H9 (cell line): ENCODE data around the gene PLCD3. TPM values are rescaled to one million over a fixed set of nuclear protein-coding genes. Genes with fewer than 3 reads are reported as not detected.
A peak's percentile ranks its signal among the peaks of the same experiment; 100 is the strongest.

Experiments used
- DNase-seq: peaks from one replicate; pipeline ENCODE4 v3.0.0-alpha.2; 2017
- H2AFZ ChIP-seq: one replicate; pipeline ENCODE4 v1.6.1; 2013; ENCODE audit warnings: mild to moderate bottlenecking, low read length, control low read depth, moderate library complexity
- H2AK5ac ChIP-seq: 2 replicates; pipeline ENCODE4 v1.6.1; 2013; ENCODE audit warnings: low read length, control low read depth, mixed read lengths; ENCODE audit not compliant: insufficient read length
- H2BK120ac ChIP-seq: one replicate; pipeline ENCODE4 v1.6.1; 2013; ENCODE audit warnings: low read depth, mild to moderate bottlenecking, low read length, control low read depth, inconsistent platforms; ENCODE audit not compliant: poor library complexity, severe bottlenecking
- H2BK12ac ChIP-seq: 2 replicates; pipeline ENCODE4 v1.6.1; 2013; ENCODE audit warnings: low read length, control low read depth, mixed read lengths, low read depth; ENCODE audit not compliant: insufficient read length
- H2BK15ac ChIP-seq: 2 replicates; pipeline ENCODE4 v1.6.1; 2013; ENCODE audit warnings: low read depth, low read length, control low read depth
- H2BK20ac ChIP-seq: one replicate; pipeline ENCODE4 v1.6.1; 2013; ENCODE audit warnings: low read depth, mild to moderate bottlenecking, low read length, control low read depth, inconsistent platforms; ENCODE audit not compliant: poor library complexity, severe bottlenecking
- H2BK5ac ChIP-seq: 2 replicates; pipeline ENCODE4 v1.6.1; 2013; ENCODE audit warnings: low read length, control low read depth, mixed read lengths; ENCODE audit not compliant: insufficient read length
- H3K14ac ChIP-seq: 2 replicates; pipeline ENCODE4 v1.6.1; 2013; ENCODE audit warnings: low read length, control low read depth; ENCODE audit not compliant: insufficient read depth
- H3K18ac ChIP-seq: 2 replicates; pipeline ENCODE4 v1.6.1; 2013; ENCODE audit warnings: low read depth, mild to moderate bottlenecking, mixed read lengths, low read length, control low read depth; ENCODE audit not compliant: insufficient read length
- H3K23ac ChIP-seq: 2 replicates; pipeline ENCODE4 v1.6.1; 2013; ENCODE audit warnings: low read length, control low read depth, mixed read lengths, low read depth; ENCODE audit not compliant: insufficient read length
- H3K23me2 ChIP-seq: 2 replicates; pipeline ENCODE4 v1.6.1; 2013; ENCODE audit warnings: low read depth, mild to moderate bottlenecking, mixed read lengths, low read length, control low read depth; ENCODE audit not compliant: insufficient read length, poor library complexity, severe bottlenecking
- H3K27ac ChIP-seq: 2 replicates; pipeline ENCODE4 v1.5.1; 2013; ENCODE audit warnings: low read length, control low read depth, mixed read lengths, low read depth; ENCODE audit not compliant: insufficient read length
- H3K27me3 ChIP-seq: 2 replicates; pipeline ENCODE4 v1.6.1; 2013; ENCODE audit warnings: low read length, control low read depth, inconsistent platforms; ENCODE audit not compliant: insufficient read depth
- H3K4ac ChIP-seq: 2 replicates; pipeline ENCODE4 v1.6.1; 2013; ENCODE audit warnings: low read depth, mild to moderate bottlenecking, control low read depth, inconsistent platforms, low read length, moderate library complexity
- H3K4me1 ChIP-seq: 2 replicates; pipeline ENCODE4 v1.6.1; 2013; ENCODE audit warnings: low read length, control low read depth, inconsistent platforms; ENCODE audit not compliant: insufficient read depth
- H3K4me2 ChIP-seq: 2 replicates; pipeline ENCODE4 v1.6.1; 2013; ENCODE audit warnings: low read length, control low read depth, mixed read lengths; ENCODE audit not compliant: insufficient read length, insufficient read depth
- H3K56ac ChIP-seq: 2 replicates; pipeline ENCODE4 v1.6.1; 2013; ENCODE audit warnings: low read depth, mild to moderate bottlenecking, mixed read lengths, low read length, control low read depth; ENCODE audit not compliant: insufficient read length
- H3K79me1 ChIP-seq: 2 replicates; pipeline ENCODE4 v1.6.1; 2013; ENCODE audit warnings: low read depth, mild to moderate bottlenecking, moderate library complexity, low read length, control low read depth, inconsistent platforms; ENCODE audit not compliant: insufficient read depth, poor library complexity, severe bottlenecking
- H3K79me2 ChIP-seq: 2 replicates; pipeline ENCODE4 v1.6.1; 2013; ENCODE audit warnings: low read length, control low read depth, inconsistent platforms; ENCODE audit not compliant: insufficient read depth
- H3K9ac ChIP-seq: 2 replicates; pipeline ENCODE4 v1.6.1; 2013; ENCODE audit warnings: low read length, control low read depth, mixed read lengths; ENCODE audit not compliant: insufficient read length; ENCODE audit errors: extremely low read depth
- H3K9me3 ChIP-seq: one replicate; pipeline ENCODE4 v1.6.1; 2013; ENCODE audit warnings: low read depth, low read length, inconsistent platforms; ENCODE audit not compliant: control insufficient read depth
- H3T11ph ChIP-seq: one replicate; pipeline ENCODE4 v1.6.1; 2013; ENCODE audit warnings: mild to moderate bottlenecking, low read length, control low read depth, inconsistent platforms
- H4K20me1 ChIP-seq: one replicate; pipeline ENCODE4 v1.6.1; 2013; ENCODE audit not compliant: control insufficient read depth, insufficient read length, insufficient read depth
- H4K5ac ChIP-seq: 2 replicates; pipeline ENCODE4 v1.6.1; 2013; ENCODE audit warnings: low read depth, mild to moderate bottlenecking, mixed read lengths, low read length, control low read depth; ENCODE audit not compliant: insufficient read length
- H4K8ac ChIP-seq: replicated peaks from 2 replicates; pipeline ENCODE4 v1.6.1; 2013; ENCODE audit warnings: low read length, control low read depth, mixed read lengths, low read depth; ENCODE audit not compliant: insufficient read length
- H4K91ac ChIP-seq: 2 replicates; pipeline ENCODE4 v1.6.1; 2013; ENCODE audit warnings: low read depth, mild to moderate bottlenecking, moderate library complexity, mixed read lengths, low read length, control low read depth; ENCODE audit not compliant: insufficient read length
- H3K27ac Mint-ChIP-seq, 3 experiments: 2 replicates in 2 of 3; 3 replicates in 1 of 3; pipeline ENCODE4 v1.8.0; 2020 to 2021; ENCODE audit warnings: mixed read lengths in 3 of 3, mild to moderate bottlenecking in 1 of 3, moderate library complexity in 1 of 3
- H3K27me3 Mint-ChIP-seq: 2 replicates; pipeline ENCODE4 v1.8.0; 2021; ENCODE audit warnings: low read depth, mild to moderate bottlenecking, moderate library complexity, mixed read lengths
- H3K36me3 Mint-ChIP-seq, 3 experiments: 2 replicates in 2 of 3; 3 replicates in 1 of 3; pipeline ENCODE4 v1.8.0; 2020 to 2021; ENCODE audit warnings: low read depth in 3 of 3, mixed read lengths in 3 of 3; ENCODE audit not compliant: insufficient read depth in 1 of 3
- H3K4me1 Mint-ChIP-seq, 2 experiments: 2 replicates each; pipeline ENCODE4 v1.8.0; 2020; ENCODE audit warnings: mixed read lengths in 2 of 2
- H3K4me3 Mint-ChIP-seq, 2 experiments: 2 replicates in 1 of 2; 3 replicates in 1 of 2; pipeline ENCODE4 v1.8.0; 2020 to 2021; ENCODE audit warnings: mild to moderate bottlenecking in 2 of 2, mixed read lengths in 2 of 2, moderate library complexity in 1 of 2
- H3K9me3 Mint-ChIP-seq, 2 experiments: 2 replicates in 1 of 2; 3 replicates in 1 of 2; pipeline ENCODE4 v1.8.0; 2020; ENCODE audit warnings: mild to moderate bottlenecking in 2 of 2, mixed read lengths in 2 of 2, moderate library complexity in 1 of 2
- CTCF ChIP-seq: fragments of 200-600 bp; sonication (generic); conservative IDR thresholded peaks from 3 replicates; pipeline ENCODE4 v1.8.0; 2021; ENCODE audit warnings: antibody characterized with exemption, mild to moderate bottlenecking
- WGBS: extraction: QIAGEN DNeasy Blood & Tissue Kit; methylation state at CpG from one replicate; pipeline ENCODE4 v1.1.7; 2013; ENCODE audit warnings: missing lambda C conversion rate, low lambda C conversion rate, mixed read lengths; ENCODE audit not compliant: insufficient read length; ENCODE audit errors: extremely low coverage; 5-methylcytosine and 5-hydroxymethylcytosine counted together
- total RNA-seq: library from RNA; stranded (reverse); gene quantifications from 2 replicates; pipeline ENCODE4 v1.2.1, GENCODE V29; 2021

PLCD3 gene
- total RNA-seq, 1 experiment from 2014 or later = 41.6 TPM

GRCh38 chr17:45168991-45169752, 36.9 kb upstream of the PLCD3 start:
- Histone ChIP-seq H2BK12ac (no peak overlapping the region), H4K91ac (no peak overlapping the region), H3K27me3 (no peaks in the 10 kb centered on the region), H3K4me1 (peaks cover 2% of the 10 kb centered on the region; the same call in 1 of the 2 replicates), H4K20me1 (no peaks in the 10 kb centered on the region), H3K79me1 (no peaks in the 10 kb centered on the region), H4K5ac (no peak overlapping the region), H3K4ac (no peak overlapping the region), H3K9ac (no peak overlapping the region), H3K9me3 (no peaks in the 10 kb centered on the region), H4K8ac (no peak overlapping the region), H3K23me2 (no peaks in the 10 kb centered on the region), H3K18ac (no peak overlapping the region), H3K14ac (no peak overlapping the region; the same call in 1 of the 2 replicates), H2AFZ (no peak overlapping the region), H3K56ac (no peak overlapping the region), H2AK5ac (no peak overlapping the region), H2BK120ac (no peak overlapping the region), H3T11ph (no peak overlapping the region), H3K27ac (no peak overlapping the region), H3K79me2 (no peaks in the 10 kb centered on the region), H2BK5ac (no peak overlapping the region), H2BK20ac (no peak overlapping the region), H3K4me2 (no peak overlapping the region), H3K23ac (no peak overlapping the region), H2BK15ac (no peak overlapping the region)
- Mint-ChIP-seq H3K4me1 (peaks cover 30 to 37% of the 10 kb centered on the region in 2 experiments), H3K4me3 (no peak overlapping the region), H3K27ac (no peak overlapping the region; a peak in 1 of 7 replicates), H3K9me3 (no peaks in the 10 kb centered on the region), H3K27me3 (no peaks in the 10 kb centered on the region), H3K36me3 (peaks cover 2 to 27% (median 17%) of the 10 kb centered on the region in 3 experiments; a peak in 6 of 7 replicates)
- no peak for TF ChIP-seq CTCF
- DNase-seq = peak; percentile 90
- WGBS = no CpG with 5 or more reads among the region's 43 CpGs
